HG03558 (cell line): Measurements from ENCODE around the gene SORCS2.
"Not testable (repeated sequence)": the region's sequence is repeated elsewhere in the genome, so short reads cannot be mapped to it uniquely, and the experiment has no call there.

Experiments
- ATAC-seq: cut with Tn5 transposase; IDR thresholded peaks from one replicate; pipeline ENCODE4 v1.9.1; 2021; ENCODE audit warnings: moderate number of reproducible peaks; ENCODE audit not compliant: unreplicated experiment; ENCODE audit errors: extremely low read depth

Gene SORCS2

DNA sequence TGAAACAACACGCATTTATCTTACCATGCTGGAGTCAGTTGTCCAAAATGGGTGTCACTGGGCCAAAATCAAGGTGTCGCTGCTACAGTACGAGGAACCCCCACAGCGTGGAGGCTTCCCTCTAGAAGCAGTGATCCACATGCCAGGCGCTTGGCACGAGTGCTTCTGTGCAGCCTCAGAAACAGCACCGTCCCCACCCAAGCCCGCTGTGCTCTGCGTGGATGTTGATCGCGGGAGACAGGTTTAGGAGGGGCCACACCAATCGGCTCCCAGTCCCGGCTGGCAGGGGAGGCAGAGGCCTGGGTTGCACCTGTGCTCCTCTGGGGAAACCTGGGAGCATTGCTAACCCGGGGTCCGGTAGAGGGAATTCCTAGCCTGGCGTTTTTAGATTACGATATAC lies 407.9 kb downstream of the SORCS2 start:
- no peak for ATAC-seq

DNA sequence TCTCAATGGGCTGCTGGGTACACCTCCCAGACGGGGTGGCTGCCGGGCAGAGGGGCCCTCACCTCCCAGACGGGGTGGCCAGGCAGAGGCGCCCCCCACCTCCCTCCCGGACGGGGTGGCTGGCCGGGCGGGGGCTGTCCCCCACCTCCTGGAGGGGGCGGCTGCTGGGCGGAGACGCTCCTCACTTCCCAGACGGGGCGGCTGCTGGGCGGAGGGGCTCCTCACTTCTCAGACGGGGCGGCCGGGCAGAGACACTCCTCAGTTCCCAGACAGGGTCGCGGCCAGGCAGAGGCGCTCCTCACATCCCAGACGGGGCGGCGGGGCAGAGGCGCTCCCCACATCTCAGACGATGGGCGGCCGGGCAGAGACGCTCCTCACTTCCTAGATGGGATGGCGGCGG lies 409.8 kb downstream of the SORCS2 start:
- ATAC-seq: not testable (repeated sequence)

- ATAC-seq: no peak
These were observed 415.0 kb downstream of the SORCS2 start for GRCh38 chr4:7607156-7607910.

- no peak for ATAC-seq
These were observed 415.7 kb downstream of the SORCS2 start for GRCh38 chr4:7608046-7608445.

- no peak for ATAC-seq
These were observed 417.0 kb downstream of the SORCS2 start for GRCh38 chr4:7609316-7609715.

- no peak for ATAC-seq
These were observed 417.8 kb downstream of the SORCS2 start for GRCh38 chr4:7610022-7610670.

DNA sequence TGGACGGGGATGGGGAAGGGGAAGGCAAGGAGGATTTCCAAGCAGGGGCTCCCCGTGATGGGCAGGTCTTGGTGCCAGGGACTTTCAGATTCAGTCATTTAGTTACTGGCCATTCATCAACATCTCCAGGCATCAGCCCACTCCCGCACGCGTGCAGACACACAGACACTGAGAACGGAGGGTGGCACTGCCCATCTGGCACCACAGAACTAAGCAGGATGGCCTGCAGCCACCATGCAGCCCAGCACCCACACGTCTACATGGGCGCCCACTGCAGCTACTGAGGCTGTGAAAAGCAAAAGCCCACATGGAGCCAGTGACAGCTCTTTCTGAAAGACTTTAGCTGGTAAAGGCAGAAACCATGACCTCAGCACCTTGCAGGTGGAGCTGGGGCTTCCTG lies 418.5 kb downstream of the SORCS2 start:
- no peak for ATAC-seq

DNA sequence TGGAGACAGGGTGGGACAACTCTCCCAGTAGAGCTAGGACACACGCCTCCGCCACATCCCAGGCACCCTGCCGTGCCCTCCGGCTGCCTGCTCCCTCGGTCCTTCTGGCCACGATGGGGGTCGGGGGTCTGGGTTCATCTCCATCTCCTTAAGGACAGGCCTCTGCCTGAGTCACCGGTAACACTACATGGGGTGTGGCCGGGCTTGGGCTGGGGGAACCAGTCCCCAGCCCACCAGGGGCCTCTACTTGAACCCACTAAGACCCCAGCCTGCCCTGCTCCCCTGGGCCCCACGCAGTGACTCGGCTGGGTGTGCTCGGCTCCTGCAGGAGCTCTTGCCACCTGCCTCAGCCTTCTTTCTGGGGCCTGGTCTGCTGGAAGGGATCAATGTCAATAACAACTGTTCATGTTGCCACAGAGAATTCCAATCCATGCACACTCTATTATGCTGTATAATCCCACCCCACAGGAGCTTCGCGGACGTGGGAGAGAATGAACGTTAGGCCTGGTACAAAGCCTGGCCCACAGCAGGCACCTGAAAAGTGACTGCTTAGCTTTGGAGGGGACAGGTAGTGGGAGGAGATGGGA lies 420.1 kb downstream of the SORCS2 start:
- no peak for ATAC-seq

- ATAC-seq: no peak
These were observed 422.1 kb downstream of the SORCS2 start for GRCh38 chr4:7614350-7614949.

- no peak for ATAC-seq
These were observed 423.9 kb downstream of the SORCS2 start for GRCh38 chr4:7616193-7616592.

- ATAC-seq: no peak
These were observed 426.0 kb downstream of the SORCS2 start for GRCh38 chr4:7618361-7618760.

DNA sequence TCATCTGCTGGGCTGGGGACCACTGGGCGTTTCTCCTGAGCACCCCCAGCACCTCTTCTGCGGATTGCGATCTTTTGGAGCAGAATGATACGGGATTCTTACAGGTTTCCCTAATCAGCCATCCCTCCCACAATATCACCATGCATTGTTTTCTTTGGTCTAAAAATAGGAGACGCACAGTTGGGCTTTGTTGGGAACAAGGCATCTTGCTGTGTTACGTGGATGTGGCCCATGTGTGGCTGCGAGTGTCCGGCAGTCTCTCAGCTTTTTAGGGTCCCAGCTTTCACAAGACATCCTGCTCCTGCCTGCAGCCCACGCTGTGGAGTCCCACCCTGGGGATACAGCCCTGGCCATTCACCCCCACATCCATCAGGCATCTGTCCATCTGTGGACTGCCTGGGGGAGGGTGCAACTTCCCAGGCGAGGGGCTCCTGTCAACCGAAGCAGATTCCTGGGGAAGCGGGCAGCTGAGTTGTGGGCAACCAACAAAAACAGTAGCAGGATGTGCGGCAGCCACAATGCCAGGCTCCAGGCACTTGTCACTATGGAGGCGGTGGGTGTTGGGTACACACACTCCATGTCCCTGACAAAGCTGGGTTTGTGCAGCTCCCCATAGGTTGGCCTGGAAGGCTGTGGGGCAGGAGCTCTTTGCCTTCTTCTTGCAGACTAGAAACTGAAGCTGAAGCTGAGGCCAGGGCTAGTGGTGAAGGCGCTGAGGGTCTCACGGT lies 427.9 kb downstream of the SORCS2 start:
- no peak for ATAC-seq

GRCh38 chr4:7620814-7621176 lies 428.5 kb downstream of the SORCS2 start:
- ATAC-seq: no peak

DNA sequence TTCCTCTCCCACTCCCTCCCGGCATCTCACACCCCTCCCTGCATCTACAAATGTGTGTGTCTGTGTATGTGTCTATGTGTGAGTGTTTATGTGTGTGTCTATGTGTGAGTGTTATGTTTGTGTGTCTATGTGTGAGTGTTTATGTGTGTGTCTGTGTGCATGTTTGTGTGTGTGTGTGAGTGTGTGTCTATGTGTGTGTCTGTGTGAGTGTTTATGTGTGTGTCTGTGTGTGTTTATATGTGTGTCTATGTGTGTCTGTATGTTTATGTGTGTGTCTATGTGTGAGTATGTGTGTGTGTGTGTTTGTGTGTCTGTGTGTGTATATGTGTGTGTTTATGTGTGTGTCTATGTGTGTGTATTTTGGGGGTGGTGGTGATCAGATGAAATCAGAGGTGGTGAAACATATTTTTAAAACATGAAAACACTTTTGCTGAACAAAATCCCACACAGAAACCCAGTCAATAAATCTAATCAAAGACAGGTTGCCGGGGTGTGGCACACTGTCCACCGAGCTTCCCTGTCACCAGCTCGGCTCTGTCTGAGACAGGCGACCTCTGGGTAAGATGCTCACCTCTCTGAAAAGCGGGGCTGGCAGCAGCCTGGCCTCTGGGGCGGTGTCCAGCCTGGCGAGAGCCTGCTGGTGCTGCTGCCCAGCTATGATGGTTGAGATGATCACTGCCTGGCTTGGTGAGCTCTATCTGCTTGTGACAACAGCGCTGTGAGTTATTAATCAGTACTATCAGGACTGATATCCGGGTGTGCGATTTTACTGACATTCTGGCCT lies 429.1 kb downstream of the SORCS2 start:
- no peak for ATAC-seq

GRCh38 chr4:7622371-7622770 lies 430.0 kb downstream of the SORCS2 start:
- no peak for ATAC-seq

GRCh38 chr4:7623468-7623867 lies 431.1 kb downstream of the SORCS2 start:
- no peak for ATAC-seq

- no peak for ATAC-seq
These were observed 432.1 kb downstream of the SORCS2 start for GRCh38 chr4:7624396-7624980.

DNA sequence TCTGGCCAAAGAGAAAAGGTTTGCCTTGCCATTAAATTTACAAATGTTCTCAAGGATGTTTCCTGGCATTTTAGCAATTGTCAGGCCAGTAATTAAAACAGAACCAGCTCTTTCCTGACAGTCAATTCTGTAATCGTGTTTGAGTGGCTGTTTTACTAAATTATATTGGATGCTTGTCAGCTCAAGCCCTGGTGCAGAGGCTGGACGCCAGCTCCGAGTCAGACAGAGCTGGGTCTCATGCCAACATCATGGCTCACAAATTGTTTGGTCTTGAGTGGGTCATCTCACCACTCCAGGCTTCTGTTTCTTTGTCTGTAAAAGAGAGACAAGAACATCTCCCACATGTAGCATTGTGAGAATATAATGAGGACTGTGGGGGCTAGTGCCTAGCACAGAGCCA lies 432.7 kb downstream of the SORCS2 start:
- ATAC-seq: no peak

DNA sequence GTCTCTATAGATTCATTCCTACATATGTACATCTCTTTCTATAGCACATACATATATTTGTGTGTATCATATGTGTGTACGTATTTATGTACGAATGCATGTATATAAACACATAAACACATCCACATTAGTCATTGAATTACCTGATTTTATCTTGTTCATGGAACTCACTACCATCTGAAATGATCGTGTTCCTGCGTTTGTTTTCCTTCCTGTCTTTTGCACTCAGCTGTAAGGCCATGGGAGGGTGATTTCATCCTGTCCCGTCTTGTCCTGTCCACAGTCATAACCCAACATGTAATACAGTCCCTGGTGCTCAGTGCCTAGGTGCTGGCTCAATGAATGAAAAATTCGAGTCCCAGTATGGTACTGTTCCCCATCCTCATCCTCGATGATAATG lies 434.2 kb downstream of the SORCS2 start:
- ATAC-seq: no peak
